K562 treated with DMSO at 1 percent for 4 hours (cell line): ENCODE data around the gene OR10H1. TPM values are rescaled to one million over a fixed set of nuclear protein-coding genes. Genes with fewer than 3 reads are reported as not detected.

Source experiments
- total RNA-seq: library from RNA; unstranded; fragments of 300-600 nt; gene quantifications from 2 replicates; pipeline ENCODE4 v1.2.3, GENCODE V29; 2022; ENCODE audit not compliant: insufficient read depth

OR10H1 gene, protein sequence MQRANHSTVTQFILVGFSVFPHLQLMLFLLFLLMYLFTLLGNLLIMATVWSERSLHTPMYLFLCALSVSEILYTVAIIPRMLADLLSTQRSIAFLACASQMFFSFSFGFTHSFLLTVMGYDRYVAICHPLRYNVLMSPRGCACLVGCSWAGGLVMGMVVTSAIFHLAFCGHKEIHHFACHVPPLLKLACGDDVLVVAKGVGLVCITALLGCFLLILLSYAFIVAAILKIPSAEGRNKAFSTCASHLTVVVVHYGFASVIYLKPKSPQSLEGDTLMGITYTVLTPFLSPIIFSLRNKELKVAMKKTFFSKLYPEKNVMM
- total RNA-seq: not detected in 2 replicates

DNA sequence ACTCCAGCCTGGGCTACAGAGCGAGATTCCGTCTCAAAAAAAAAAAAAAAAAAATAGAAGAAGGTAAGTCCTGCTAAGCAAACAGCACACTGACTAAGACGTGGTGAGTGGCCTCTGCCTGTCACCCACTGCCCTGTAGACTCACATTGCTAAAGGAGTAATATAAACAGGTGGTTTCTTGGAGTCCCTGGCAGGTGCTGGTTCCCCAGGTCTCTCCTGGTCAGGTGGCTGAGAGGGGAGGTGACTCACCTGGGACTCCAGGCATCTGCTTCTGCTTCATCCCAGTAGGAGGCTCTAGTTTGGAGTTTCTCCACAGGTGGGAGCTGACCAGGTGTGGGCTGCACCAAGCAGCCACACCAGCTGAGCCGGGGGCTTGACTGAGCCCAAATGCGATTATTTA is at the start of gene OR10H1:
TSS of gene OR10H1 (minus strand) at position 359 of the 400 bp plus-strand sequence. CDS start 7,627 bp downstream, outside the sequence.

GRCh38 chr19:15787611-15788155 is 27.8 kb downstream of the OR10H1 start, which contains the start of gene OR10H5:
OR10H5 (plus strand) TSS chr19:15787661; CDS start chr19:15794049, 6,388 bp downstream.

Other genes starting within 250 kb of the OR10H1 start
- not detected in 2 replicates for gene CYP4F8, start 200.4 kb downstream of the OR10H1 start, total RNA-seq
- gene CYP4F3, start 174.8 kb downstream of the OR10H1 start, total RNA-seq: not detected in 2 replicates
- gene CYP4F12, start 142.6 kb downstream of the OR10H1 start, total RNA-seq: not detected in 2 replicates
- not detected in 2 replicates for gene OR10H2, start 87.6 kb downstream of the OR10H1 start, total RNA-seq
- gene OR10H3, start 77.7 kb downstream of the OR10H1 start, total RNA-seq: not detected in 2 replicates
- gene OR10H5, start 28.0 kb downstream of the OR10H1 start, total RNA-seq: not detected in 2 replicates
- 0.45 TPM in 1 of 2 replicates, not detected in the other for gene CYP4F2, start 82.4 kb upstream of the OR10H1 start, total RNA-seq
- gene CYP4F11, start 118.9 kb upstream of the OR10H1 start, total RNA-seq: not detected in 2 replicates
- not detected in 2 replicates for gene OR10H4, start 133.3 kb upstream of the OR10H1 start, total RNA-seq